GM21619 (cell line): ENCODE results near the gene TDRD6.

ENCODE experiments used
- ATAC-seq: cut with Tn5 transposase; IDR thresholded peaks from one replicate; pipeline ENCODE4 v1.9.1; 2021; ENCODE audit not compliant: unreplicated experiment

The TDRD6 gene

DNA sequence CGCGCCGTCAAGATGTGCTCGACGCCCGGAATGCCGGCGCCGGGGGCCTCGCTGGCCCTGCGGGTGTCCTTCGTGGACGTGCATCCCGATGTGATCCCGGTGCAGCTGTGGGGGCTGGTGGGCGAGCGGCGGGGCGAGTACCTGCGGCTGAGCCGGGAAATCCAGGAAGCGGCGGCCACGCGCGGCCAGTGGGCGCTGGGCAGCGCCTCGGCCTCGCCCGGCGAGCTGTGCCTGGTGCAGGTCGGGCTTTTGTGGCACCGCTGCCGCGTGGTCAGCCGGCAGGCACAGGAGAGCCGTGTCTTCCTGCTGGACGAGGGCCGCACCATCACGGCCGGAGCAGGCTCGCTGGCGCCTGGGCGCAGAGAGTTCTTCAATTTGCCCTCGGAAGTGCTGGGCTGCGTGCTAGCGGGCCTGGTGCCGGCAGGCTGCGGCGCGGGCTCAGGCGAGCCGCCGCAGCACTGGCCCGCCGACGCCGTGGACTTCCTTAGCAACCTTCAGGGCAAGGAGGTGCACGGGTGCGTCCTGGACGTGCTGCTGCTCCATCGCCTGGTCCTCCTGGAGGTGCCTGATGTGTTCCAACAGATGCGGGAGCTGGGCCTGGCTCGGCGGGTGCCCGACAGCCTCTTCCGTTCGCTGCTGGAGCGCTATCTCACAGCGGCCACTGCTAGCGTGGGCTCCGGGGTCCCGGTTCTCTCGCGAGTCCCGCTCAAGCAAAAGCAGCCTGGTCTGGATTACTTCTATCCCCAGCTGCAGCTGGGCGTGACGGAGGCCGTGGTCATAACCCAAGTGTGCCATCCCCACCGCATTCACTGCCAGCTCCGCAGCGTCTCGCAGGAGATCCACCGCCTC lies 656 bp downstream of the TDRD6 start:
- no peak for ATAC-seq

DNA sequence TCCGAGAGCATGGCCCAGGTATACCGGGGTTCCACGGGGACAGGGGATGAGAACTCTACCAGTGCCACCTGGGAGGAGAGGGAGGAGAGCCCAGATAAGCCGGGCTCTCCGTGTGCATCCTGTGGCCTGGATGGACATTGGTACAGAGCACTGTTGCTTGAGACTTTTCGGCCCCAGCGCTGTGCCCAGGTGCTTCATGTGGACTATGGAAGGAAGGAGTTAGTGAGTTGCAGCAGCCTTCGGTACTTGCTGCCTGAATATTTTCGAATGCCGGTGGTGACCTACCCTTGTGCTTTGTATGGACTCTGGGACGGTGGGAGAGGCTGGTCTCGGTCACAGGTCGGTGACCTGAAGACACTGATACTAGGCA lies 1.3 kb downstream of the TDRD6 start:
- ATAC-seq, result no peak

- ATAC-seq, result no peak
Measured at GRCh38 chr6:46689657-46690056, 2.0 kb downstream of the TDRD6 start.

GRCh38 chr6:46690141-46690755 lies 2.6 kb downstream of the TDRD6 start:
- no peak for ATAC-seq

GRCh38 chr6:46690911-46691451 lies 3.3 kb downstream of the TDRD6 start:
- ATAC-seq, result no peak

GRCh38 chr6:46699970-46700369 lies 12.3 kb downstream of the TDRD6 start:
- ATAC-seq, result no peak

- no peak for ATAC-seq
Measured at GRCh38 chr6:46704562-46704961, 16.9 kb downstream of the TDRD6 start.

- ATAC-seq, result no peak
Measured at GRCh38 chr6:46706464-46706863, 18.8 kb downstream of the TDRD6 start.

- no peak for ATAC-seq
Measured at GRCh38 chr6:46711491-46711890, 23.8 kb downstream of the TDRD6 start.

DNA sequence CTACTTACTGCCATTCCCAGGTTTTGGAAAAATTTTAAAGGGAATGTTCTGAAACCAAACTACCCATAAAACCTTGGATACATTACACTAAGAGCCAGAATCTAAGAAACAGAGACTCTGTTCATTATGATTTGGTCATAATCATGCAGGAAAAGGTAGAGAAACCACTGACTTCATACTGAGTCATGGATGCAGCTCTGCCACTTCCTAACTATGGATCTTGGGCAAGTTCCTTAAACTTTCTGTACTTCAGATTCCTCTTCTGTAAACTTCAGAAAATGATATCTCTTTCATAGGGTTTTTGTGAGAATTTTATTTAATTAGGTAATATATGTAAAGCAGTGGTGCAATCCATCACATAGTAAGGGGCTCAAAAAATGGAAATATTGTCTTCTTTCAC lies 27.5 kb downstream of the TDRD6 start:
- ATAC-seq, result no peak

- ATAC-seq, result no peak
Measured at GRCh38 chr6:46719099-46719498, 31.4 kb downstream of the TDRD6 start.

- no peak for ATAC-seq
Measured at GRCh38 chr6:46720401-46720800, 32.7 kb downstream of the TDRD6 start.

DNA sequence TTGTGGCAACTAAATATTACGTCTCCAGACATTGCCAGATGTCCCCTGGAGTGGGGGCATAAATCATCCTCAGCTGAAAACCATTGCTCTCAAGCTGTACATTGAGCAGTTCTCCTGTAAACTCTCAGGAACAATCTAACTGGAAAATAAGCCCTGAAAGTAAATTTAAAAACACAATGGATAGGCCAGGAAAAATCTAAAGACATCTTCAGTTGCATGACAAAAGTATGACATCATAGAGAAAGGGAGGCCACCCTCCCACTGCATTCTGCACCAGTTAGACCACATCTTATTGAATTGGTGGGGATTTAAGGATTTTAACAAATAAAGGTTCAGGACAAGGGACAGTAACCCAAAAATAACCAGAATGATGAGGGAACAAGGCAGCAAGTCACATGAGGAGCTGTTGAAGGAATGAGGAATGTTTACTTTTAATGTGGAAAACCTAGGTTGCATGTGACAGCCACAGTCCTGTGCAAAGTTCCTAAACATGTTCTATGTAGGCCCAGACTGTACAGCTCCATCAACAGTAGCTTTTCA lies 42.2 kb downstream of the TDRD6 start:
- no peak for ATAC-seq

- no peak for ATAC-seq
Measured at GRCh38 chr6:46730921-46731461, 43.3 kb downstream of the TDRD6 start.

- ATAC-seq, result no peak
Measured at GRCh38 chr6:46733341-46733801, 45.7 kb downstream of the TDRD6 start.

- ATAC-seq, result no peak
Measured at GRCh38 chr6:46734867-46735719, 47.4 kb downstream of the TDRD6 start, which contains the start of gene PLA2G7. TSS of gene PLA2G7 (minus strand) at chr6:46735375. CDS start at chr6:46722891, 12,484 bp downstream.

GRCh38 chr6:46735720-46736031 lies 48.0 kb downstream of the TDRD6 start:
- no peak for ATAC-seq

GRCh38 chr6:46736906-46737305 lies 49.2 kb downstream of the TDRD6 start:
- ATAC-seq, result no peak

DNA sequence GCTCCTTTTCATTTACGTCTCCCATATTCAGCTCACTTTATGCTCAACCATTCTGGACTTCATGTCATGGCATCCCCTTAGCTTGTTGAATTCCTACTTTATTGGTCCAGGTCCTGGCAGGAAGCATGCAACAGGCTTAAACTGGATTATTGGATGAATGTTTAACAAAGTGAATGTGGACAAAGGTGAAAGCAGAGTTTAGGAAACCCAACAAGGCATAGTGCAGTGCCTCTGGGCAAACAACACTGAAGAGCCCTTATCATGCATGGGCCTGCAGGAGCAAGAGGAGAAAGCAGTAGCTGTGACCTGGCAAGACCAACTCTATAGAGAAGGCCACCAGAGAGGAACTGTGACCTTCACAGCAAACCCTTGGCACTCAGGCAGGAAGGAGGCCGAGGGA lies 53.8 kb downstream of the TDRD6 start:
- ATAC-seq, result no peak

- no peak for ATAC-seq
Measured at GRCh38 chr6:46741910-46742309, 54.2 kb downstream of the TDRD6 start.
